ENCODE measurements around the gene ADAM8.

ADAM8 gene

GRCh38 chr10:133287832-133288500 lies 11.3 kb upstream of the ADAM8 start:
- in situ Hi-C loops (cut with HindIII; ENCODE audit: low pct_ligation_motif_present, low pct_unique_long_range_greater_than_20kb, low sequenced_read_pairs) = no loop called here
- no peak for DNase-seq

DNA sequence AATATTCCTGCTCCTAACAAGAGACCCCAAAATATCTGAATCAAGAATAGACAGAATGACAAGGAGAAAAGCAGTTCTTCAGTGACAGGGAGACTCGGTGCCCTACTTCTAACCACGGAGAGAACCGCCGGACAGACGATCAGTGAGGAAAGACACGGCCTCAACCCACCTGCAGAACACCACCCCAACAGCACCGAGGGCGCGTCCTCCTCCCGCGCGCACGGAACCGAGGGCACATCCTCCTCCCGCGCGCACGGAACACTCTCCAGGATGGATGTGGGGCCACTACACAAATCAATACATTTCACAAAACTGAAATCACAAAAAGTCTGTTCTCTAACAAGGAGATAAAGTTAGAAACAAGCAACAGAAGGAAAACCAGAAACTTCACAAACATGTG lies 9.7 kb upstream of the ADAM8 start:
- DNase-seq = no peak
- in situ Hi-C loops (cut with HindIII; ENCODE audit: low pct_ligation_motif_present, low pct_unique_long_range_greater_than_20kb, low sequenced_read_pairs) = no loop called here

DNA sequence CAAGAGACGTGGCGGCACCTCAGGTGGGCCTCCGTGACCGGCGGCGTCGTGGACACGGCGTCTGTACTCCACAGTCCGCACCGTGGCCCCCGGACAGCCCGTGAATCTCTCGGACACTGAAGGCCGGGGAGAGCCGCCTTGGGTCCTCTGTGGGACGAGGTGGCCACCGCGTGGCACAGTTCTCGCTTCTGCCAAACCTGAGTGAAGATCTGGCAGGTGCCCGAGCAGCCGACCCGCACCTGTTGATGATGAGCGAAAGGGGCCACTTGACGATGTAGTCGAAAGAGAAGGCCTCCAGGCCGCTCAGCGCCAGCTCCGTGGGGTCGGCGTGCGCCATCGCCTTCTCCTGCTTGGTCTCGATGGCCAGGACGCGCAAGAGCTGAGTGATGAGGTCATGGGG lies 8.5 kb upstream of the ADAM8 start:
- in situ Hi-C loops (cut with HindIII; ENCODE audit: low pct_ligation_motif_present, low pct_unique_long_range_greater_than_20kb, low sequenced_read_pairs) = no loop called here
- DNase-seq = no peak

DNA sequence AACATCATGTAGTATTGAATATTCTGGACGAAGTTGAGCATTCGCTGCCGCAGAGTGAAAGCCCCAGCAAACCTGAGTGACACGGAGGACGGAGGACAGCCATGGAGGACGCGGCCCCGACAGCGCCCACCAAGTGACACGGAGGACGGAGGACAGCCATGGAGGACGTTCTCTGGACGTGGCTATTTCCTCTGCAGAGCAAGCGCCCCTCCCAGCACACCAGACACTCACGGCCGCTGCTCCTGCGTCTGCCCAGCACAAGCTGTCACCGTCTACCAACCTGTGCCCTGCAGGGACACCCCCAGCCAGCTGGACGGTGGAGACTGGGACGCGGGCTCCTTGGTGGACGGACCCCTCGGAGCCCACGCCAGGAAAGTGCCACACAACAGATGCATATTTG lies 7.3 kb upstream of the ADAM8 start:
- in situ Hi-C loops (cut with HindIII; ENCODE audit: low pct_ligation_motif_present, low pct_unique_long_range_greater_than_20kb, low sequenced_read_pairs) = no loop called here
- DNase-seq = no peak

DNA sequence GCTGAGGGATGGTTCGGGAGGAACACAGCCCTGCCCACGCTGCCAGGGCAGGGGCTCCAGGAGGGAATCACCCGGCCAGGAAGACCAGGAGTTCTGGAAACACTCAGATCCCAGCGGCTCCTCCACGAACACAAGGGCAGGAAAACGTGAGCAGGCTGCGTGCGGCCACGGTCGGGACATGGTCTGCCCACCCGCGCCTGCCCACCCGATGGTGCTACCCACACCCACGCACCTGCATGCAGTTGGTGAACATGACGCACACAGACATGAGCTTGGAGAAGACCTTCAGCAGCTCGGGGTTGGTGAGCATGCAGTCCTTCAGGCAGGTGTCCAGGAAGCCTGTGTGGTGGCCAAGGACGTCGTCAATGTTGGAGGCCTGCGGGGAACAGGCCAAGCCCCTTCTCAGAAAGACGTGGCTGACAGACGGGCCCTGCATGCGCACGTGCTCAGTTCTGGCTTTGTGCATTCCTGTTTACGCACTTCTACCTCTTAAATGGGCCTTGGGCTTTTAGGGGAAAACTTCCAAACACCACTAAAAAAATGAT lies 6.2 kb upstream of the ADAM8 start:
- in situ Hi-C loops (cut with HindIII; ENCODE audit: low pct_ligation_motif_present, low pct_unique_long_range_greater_than_20kb, low sequenced_read_pairs) = no loop called here

GRCh38 chr10:133281628-133282372 lies 5.1 kb upstream of the ADAM8 start:
- in situ Hi-C loops (cut with HindIII; ENCODE audit: low pct_ligation_motif_present, low pct_unique_long_range_greater_than_20kb, low sequenced_read_pairs) = no loop called here
- DNase-seq = no peak

More for the DNA sequence above, 6.2 kb upstream of the ADAM8 start:
- DNase-seq = no peak

DNA sequence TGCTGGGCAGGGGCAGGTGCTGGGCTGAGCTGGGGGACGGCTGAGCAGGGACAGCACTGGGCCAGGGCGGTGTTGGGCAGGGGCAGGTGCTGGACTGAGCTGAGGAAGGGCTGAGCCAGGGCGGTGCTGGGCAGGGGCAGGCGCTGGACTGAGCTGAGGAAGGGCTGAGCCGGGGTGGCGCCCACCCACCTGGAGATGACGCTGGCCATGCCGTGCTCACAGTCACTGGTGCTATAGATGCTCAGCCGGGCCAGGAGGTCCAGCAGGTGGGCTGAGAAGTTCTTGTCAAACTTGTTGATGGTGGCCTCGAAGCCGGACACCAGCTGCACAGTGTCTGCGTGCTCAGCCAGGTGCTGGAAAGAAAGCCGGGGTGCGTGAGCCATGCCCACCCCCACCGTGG lies 4.4 kb upstream of the ADAM8 start:
- in situ Hi-C loops (cut with HindIII; ENCODE audit: low pct_ligation_motif_present, low pct_unique_long_range_greater_than_20kb, low sequenced_read_pairs) = no loop called here
- no peak for DNase-seq

DNA sequence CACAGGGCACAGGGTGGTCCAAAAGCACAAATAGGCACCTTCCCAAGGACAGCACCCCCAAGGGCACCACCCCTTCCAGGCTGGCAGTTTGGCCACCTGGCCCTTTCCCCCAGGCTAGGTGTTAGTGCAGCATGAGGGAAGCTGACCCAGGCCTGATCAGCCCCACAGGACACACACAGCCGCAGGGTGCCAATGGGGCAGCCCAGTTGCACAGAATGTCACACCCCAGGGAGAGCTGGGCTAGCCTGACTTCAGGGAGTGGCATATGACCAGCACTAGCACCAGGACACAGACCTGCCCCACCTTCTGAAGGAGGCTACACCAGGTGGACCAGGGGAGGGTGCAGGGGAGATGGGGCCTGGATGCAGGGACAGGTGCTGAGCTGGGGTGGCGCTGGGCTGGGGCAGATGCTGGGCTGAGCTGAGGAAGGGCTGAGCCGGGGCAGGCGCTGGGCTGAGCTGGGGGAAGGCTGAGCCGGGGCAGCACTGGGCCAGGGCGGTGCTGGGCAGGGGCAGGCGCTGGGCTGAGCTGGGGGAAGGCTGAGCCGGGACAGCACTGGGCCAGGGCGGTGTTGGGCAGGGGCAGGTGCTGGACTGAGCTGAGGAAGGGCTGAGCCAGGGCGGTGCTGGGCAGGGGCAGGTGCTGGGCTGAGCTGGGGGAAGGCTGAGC lies 3.9 kb upstream of the ADAM8 start:
- in situ Hi-C loops (cut with HindIII; ENCODE audit: low pct_ligation_motif_present, low pct_unique_long_range_greater_than_20kb, low sequenced_read_pairs) = no loop called here
- DNase-seq = no peak

- in situ Hi-C loops (cut with HindIII; ENCODE audit: low pct_ligation_motif_present, low pct_unique_long_range_greater_than_20kb, low sequenced_read_pairs) = no loop called here
- DNase-seq = no peak
These were observed 2.9 kb upstream of the ADAM8 start for GRCh38 chr10:133279326-133280226.

DNA sequence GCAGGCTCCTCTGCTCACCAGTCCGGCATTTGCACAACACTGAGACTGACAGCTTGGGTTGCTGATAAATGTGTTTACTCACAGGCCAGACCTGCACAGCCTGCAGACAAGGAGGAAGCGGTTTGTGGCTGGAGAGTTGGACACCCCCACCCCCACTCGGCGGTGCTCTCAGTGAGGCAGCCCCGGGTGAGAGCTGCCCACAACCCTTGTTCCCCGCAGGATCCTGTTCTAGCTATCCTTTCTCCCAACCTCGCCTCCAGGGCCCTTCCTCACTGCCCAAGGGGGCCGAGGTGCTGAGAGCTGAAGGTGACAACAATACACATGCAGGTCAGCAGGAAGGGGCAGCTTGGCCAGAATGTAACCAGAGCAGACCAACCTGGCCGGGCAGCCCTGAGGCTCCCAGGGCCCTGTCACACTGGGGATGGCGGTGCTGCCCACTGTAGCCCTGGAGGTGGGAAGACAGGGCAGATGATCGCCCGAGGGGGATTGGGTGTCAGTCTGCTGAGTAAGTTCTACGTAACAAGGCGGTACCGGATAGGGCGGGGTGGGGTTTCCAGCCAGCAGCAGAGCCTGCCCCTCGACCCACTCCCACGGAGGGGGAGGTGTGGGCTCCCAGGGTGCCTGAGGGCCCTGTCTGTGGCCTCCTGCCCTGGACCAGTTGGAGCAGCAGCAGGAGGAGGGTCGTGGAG lies 2.1 kb upstream of the ADAM8 start:
- in situ Hi-C loops (cut with HindIII; ENCODE audit: low pct_ligation_motif_present, low pct_unique_long_range_greater_than_20kb, low sequenced_read_pairs) = no loop called here

DNA sequence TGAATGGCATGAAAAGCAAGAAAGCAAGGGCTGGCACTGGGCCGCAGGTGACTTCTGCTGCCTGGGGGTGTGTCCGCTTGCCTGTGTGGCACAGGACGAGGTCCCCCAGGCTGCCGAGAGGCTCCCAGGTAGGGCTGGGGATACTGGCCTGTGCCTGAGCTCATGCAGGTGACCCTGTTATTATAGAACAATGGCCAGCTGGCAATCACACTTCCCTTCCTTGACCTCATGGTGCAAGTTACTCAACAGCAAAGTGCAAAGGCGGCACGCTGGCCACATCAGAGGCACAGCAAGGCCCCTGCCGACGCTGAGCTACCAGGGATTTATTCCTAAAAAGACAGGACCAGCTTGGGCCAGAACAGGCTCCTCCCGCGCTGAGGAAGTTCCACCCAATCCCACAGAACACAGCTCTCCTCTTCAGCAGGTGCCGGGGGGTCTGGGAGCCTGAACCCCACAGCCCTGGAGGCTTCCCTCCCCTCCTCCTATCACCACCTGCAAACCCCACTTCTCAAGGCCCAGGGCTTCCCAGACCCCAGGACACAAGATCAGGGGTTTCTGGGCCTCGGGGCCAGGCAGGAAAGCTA lies 1.4 kb upstream of the ADAM8 start:
- in situ Hi-C loops (cut with HindIII; ENCODE audit: low pct_ligation_motif_present, low pct_unique_long_range_greater_than_20kb, low sequenced_read_pairs) = no loop called here
- no peak for DNase-seq

More for the DNA sequence above, 2.1 kb upstream of the ADAM8 start:
- DNase-seq = no peak

DNA sequence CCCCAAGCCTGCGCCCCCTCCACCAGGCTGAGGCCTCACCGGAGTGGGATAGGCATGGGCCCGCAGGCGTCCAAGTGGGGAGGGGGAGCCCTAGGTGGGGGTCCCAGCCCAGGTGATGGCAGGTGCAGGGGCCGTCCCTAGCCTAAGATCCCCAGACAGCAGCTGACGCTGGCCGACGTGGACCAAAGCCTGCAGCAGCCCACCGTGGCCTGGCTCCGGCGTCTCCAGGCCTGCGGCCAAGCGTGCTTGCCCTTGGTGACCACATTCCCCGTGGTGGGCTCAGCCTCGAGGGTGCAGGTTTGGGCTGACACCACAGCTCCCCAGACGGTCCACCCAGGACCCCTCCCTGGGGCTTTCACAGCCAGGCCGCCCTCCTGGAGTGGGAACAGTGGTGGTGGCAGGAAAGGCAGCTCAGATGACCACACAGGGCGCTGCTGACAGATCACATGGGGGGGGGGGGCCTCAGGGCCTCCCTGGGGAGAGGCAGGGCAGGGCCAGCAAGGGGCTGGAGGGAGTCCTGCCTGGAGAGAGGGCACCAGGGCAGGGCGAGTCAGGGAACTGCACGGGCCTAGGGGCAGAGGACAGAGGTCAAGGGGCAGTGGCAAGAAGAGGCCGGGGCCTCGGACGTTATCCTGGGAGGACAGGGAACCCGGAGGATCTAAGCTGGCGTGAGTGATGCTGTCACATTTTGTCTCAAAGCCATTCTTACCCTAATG lies 767 bp upstream of the ADAM8 start:
- in situ Hi-C loops (cut with HindIII; ENCODE audit: low pct_ligation_motif_present, low pct_unique_long_range_greater_than_20kb, low sequenced_read_pairs) = no loop called here
- no peak for DNase-seq

DNA sequence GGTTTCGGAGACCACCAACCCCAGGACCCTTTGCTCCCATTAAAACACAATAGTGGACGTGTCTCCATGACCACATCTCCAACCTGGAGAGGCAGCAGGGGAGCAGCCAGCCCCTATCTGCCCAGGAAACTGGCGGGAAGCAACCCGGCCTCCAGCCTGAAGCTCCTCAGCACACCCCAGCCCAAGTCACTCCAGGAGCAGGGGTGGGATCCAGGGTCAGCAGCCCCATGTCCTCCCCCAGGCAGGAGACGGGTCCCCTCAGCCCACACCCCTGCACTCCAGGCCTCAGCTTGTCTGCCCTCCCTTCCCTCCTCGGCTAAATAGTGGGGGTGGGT lies 601 bp downstream of the ADAM8 start:
- DNase-seq = no peak
- in situ Hi-C loops (cut with HindIII; ENCODE audit: low pct_ligation_motif_present, low pct_unique_long_range_greater_than_20kb, low sequenced_read_pairs) = no loop called here

GRCh38 chr10:133275684-133276092 lies 980 bp downstream of the ADAM8 start:
- in situ Hi-C loops (cut with HindIII; ENCODE audit: low pct_ligation_motif_present, low pct_unique_long_range_greater_than_20kb, low sequenced_read_pairs) = no loop called here
- DNase-seq = no peak

DNA sequence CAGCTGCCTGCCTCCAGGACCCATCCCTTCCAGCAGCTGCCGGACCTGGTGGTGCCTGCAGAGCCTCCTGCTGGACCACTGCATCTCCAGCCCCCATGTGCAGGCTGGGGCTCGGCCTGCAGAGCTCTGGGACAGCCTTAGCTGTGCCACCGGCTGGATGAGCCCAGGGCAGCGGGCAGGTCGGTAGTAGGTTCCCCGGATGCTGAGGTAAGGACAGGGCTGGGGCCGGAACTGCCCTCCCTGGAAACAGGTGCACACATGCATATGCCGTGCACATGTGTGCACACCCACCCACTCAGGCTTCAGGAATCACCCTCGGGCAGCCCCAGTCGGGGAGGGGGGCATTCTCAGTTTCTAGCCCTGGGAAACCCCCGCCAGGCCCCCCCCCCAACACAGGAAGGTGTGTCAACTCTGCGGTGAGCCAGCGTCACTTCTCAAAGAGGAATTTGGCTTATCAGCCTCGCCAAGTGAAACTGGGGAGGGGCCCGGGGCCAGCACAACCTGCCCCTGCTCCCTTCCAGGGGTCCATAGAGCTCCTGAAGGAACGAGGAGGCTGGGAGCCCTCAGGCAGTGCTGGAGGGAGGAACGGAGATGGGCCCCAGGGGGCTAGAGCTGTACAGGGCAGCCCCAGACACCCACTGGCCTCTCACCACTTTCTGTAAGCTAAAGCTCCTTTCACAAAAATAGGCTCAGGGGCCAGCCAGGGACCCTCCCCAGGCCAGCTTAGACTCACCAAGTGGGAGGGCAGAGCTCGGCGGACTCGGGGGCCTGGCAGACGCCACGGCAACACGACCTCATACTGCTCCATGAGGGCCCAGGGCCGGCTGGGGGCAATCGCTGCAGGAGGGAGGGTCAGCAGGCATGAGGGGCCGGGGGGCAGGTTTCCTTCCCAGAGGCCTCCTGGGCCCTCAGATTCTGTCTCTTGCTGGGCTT lies 1.7 kb downstream of the ADAM8 start:
- DNase-seq = no peak
- in situ Hi-C loops (cut with HindIII; ENCODE audit: low pct_ligation_motif_present, low pct_unique_long_range_greater_than_20kb, low sequenced_read_pairs) = no loop called here

GRCh38 chr10:133273534-133274143 lies 3.0 kb downstream of the ADAM8 start:
- in situ Hi-C loops (cut with HindIII; ENCODE audit: low pct_ligation_motif_present, low pct_unique_long_range_greater_than_20kb, low sequenced_read_pairs) = no loop called here
- DNase-seq = no peak
